ENCODE results near the gene ATP11B. TPM values are rescaled to one million over a fixed set of nuclear protein-coding genes. Genes with fewer than 3 reads are reported as not detected.

Gene ATP11B
- total RNA-seq, 4 donors from 2014 or later: 53.1 to 69.9 (median 61.1) TPM

DNA sequence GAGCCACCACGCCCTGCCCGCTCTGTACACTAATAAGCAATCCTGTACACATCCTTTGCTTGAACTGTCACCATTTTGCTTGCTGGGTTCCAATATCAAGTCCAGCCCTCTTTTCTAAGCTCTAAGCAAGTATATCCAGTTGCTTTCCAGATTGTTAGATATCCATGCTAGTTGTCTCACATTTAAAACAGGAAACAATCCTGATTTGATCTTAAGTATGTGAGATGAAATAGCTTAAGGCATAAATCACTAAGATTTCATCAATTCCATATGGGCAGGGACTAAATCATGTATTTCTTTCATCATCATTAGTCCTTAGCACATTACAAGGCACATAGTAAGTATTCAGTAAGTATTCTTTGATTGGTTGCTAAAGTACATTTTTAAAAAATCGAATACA, 16.2 kb downstream of the ATP11B start:
- DNase-seq: no peak
- Histone ChIP-seq H3K27ac (no peak overlapping the region), H3K4me3 (replicated peaks in 1 of 3) (no peak overlapping the region), H3K27me3 (no peaks in the 10 kb centered on the region), H3K36me3 (no peaks in the 10 kb centered on the region), H3K4me1 (no peaks in the 10 kb centered on the region), H3K9me3 (no peaks in the 10 kb centered on the region)
- intact Hi-C loops (cut with DNase I): no loop called here
- TF ChIP-seq POLR2A (IDR thresholded peaks at IDR 0.05): no peak
- TF ChIP-seq, protein P1, sequence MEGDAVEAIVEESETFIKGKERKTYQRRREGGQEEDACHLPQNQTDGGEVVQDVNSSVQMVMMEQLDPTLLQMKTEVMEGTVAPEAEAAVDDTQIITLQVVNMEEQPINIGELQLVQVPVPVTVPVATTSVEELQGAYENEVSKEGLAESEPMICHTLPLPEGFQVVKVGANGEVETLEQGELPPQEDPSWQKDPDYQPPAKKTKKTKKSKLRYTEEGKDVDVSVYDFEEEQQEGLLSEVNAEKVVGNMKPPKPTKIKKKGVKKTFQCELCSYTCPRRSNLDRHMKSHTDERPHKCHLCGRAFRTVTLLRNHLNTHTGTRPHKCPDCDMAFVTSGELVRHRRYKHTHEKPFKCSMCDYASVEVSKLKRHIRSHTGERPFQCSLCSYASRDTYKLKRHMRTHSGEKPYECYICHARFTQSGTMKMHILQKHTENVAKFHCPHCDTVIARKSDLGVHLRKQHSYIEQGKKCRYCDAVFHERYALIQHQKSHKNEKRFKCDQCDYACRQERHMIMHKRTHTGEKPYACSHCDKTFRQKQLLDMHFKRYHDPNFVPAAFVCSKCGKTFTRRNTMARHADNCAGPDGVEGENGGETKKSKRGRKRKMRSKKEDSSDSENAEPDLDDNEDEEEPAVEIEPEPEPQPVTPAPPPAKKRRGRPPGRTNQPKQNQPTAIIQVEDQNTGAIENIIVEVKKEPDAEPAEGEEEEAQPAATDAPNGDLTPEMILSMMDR (IDR thresholded peaks at IDR 0.05): no peak
- WGBS, 2 donors: 96 to 99% methylated on average over 3 of the region's 3 CpGs

DNA sequence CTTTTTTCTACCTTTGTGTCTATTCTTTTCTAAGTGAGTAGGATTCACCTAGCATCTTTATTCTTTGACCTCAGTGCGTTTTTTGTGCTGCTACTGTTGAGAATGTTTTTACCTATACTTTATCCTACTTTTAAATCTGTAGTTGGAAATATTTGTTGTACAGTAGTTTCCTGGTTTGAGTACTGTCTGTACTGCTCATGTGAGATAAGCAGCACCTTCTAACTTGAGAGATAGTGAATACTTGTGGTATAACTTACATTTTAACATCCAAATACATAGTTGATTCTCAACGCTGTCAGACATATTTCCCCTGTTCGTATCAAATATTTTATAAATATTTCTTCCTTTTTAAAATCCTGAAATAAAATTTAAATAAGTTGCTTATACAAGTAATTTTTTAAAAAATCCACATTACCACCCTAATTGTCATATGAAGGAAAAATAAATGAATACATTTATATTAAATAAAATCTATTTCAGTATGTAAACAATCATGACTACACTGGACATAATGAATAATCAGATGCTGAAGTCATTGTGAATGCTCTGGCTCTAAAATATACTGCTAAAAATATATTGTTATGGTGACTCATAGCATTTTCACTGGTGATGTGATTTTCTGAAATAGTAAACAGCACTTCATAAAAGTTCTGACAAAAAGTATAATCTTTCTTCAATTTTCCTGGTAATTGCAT, 17.4 kb downstream of the ATP11B start:
- Histone ChIP-seq H3K4me3 (replicated peaks in 1 of 3) (no peak overlapping the region), H3K27me3 (no peaks in the 10 kb centered on the region), H3K36me3 (no peaks in the 10 kb centered on the region), H3K27ac (no peak overlapping the region), H3K4me1 (peaks cover 0 to 7% of the 10 kb centered on the region in 2 donors), H3K9me3 (no peaks in the 10 kb centered on the region)
- 94% methylated on average over 3 of the region's 3 CpGs for WGBS, 2 donors
- TF ChIP-seq, protein P1 (IDR thresholded peaks at IDR 0.05): no peak
- TF ChIP-seq POLR2A (IDR thresholded peaks at IDR 0.05): no peak
- intact Hi-C loops (cut with DNase I): no loop called here
- DNase-seq: no peak

DNA sequence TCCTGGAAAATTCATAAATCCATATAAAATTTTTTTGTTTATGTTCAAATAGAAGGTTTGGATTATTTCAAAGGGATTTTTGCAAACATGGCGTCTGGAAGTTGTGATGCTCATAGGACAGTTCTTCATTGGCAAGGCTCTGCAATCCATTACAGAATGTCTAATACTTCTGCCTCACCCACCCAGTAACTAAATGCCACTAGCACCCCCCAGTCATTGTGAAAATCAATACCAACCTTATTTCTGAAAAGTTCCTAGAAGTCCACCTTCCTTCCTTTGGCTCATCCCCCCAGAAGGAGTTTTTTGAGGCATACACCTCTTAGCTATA, 17.9 kb downstream of the ATP11B start:
- TF ChIP-seq, protein P1 (IDR thresholded peaks at IDR 0.05): no peak
- no peak for TF ChIP-seq POLR2A (IDR thresholded peaks at IDR 0.05)
- Histone ChIP-seq H3K4me1 (peaks cover 0 to 12% of the 10 kb centered on the region in 2 donors), H3K4me3 (replicated peaks in 1 of 3) (no peak overlapping the region), H3K27ac (no peak overlapping the region), H3K36me3 (no peaks in the 10 kb centered on the region), H3K9me3 (no peaks in the 10 kb centered on the region), H3K27me3 (no peaks in the 10 kb centered on the region)
- WGBS, 2 donors: 97 to 100% methylated on average over 1 of the region's 1 CpG
- intact Hi-C loops (cut with DNase I): no loop called here
- DNase-seq: no peak

DNA sequence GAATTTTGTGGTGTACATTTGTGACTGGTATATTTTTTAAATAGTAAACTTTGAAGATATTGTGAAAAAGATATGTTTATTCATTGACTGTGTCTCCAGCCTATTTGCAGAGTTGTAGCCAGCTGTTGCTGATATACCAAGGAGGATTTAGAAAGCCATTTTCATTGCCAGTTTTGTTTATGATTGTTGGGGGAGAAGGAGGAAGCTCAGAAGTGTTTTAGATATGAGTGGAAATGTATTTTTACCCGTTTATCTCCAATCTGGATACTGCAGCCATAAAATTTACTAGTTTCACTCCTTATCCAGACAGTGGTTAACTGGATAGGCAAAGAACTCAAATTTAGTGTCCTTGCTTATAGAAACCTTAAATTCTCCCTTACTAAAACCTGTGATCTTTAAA, 18.8 kb downstream of the ATP11B start:
- Histone ChIP-seq H3K36me3 (no peaks in the 10 kb centered on the region), H3K4me1 (peaks cover 0 to 14% of the 10 kb centered on the region in 2 donors)
- TF ChIP-seq POLR2A (IDR thresholded peaks at IDR 0.05): no peak
- TF ChIP-seq, protein P1 (IDR thresholded peaks at IDR 0.05): no peak

DNA sequence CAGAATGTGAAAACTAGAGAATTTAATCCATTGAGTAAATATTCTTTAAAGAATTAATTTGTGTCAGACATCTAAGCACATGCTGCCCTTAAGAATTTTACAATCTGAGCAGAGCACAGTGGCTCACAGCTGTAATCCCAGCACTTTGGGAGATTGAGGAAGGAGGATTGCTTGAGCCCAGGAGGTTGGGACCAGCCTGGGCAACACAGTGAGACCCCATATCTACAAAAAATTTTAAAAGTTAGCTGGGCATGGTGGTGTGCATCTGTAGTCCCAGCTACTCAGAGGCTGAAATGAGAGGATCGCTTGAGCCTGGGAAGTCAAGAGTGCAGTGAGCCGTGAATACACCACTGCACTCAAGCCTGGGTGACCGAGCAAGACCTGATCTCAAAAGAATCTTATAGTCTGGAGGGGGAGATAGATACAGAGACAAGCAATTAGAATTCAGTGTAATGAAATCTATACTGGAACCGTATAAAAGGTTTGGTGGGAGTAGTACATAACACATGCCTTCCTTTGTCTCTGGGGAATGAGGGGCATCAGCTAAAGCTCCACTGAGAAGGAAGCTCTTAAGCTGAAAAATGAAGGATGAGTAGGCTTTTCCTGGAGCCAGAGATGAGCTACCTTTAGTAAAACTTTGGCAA, 21.2 kb downstream of the ATP11B start:
- H3K36me3 ChIP-seq: no peaks in the 10 kb centered on the region
- no peaks in the 10 kb centered on the region for H3K27me3 ChIP-seq
- no peak overlapping the region for H3K4me3 ChIP-seq (replicated peaks in 1 of 3)
- peaks cover 0 to 14% of the 10 kb centered on the region in 2 donors for H3K4me1 ChIP-seq
- H3K9me3 ChIP-seq: no peaks in the 10 kb centered on the region
- no peak overlapping the region for H3K27ac ChIP-seq
- DNase-seq: peak; percentile 20 to 25
- WGBS, 2 donors: 34 to 44% methylated on average over 4 of the region's 4 CpGs
- TF ChIP-seq, protein P1 (IDR thresholded peaks at IDR 0.05): no peak
- no peak for TF ChIP-seq POLR2A (IDR thresholded peaks at IDR 0.05)
- intact Hi-C loops (cut with DNase I): no loop called here

More for the DNA sequence above, 18.8 kb downstream of the ATP11B start:
- Histone ChIP-seq H3K4me3 (replicated peaks in 1 of 3) (no peak overlapping the region), H3K9me3 (no peaks in the 10 kb centered on the region), H3K27ac (no peak overlapping the region), H3K27me3 (no peaks in the 10 kb centered on the region)
- WGBS, 2 donors: 63 to 76% methylated on average over 1 of the region's 1 CpG
- no peak for DNase-seq
- intact Hi-C loops (cut with DNase I): no loop called here

All from thyroid gland (tissue), 4 donors.